Measurements from ENCODE around the gene STS. TPM values are rescaled to one million over a fixed set of nuclear protein-coding genes. Genes with fewer than 3 reads are reported as not detected.

STS gene
- total and polyA plus RNA-seq, 4 experiments from 2014 or later: 0.04 to 1.7 (median 0.83) TPM

DNA sequence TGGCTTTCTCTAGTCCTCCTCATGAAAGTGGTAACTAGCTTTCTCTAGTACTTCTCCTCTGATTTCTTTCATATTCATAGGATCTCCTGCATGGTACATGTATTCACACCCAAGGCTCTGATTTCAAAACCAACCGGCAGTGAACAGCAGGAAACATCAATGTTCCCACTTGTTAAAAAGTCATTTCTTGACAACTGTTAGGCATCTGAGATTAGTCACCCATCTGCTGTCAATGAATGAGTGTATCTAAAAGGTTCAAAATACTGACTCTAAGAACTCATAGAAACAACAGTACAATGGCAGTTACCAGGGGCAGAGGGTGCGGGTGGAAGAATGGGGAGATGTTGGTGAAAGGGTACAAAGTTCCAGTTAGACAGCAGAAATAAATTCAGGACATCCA, 31.9 kb downstream of the STS start:
- no peaks in the 10 kb centered on the region for H3K36me3 Mint-ChIP-seq
- intact Hi-C loops (cut with micrococcal nuclease): loop anchor here (10.0 kb wide), 1 partner anchor 115 kb away; no protein-coding TSS in a partner anchor
- Histone ChIP-seq H3K4me1 (ENCODE audit: insufficient read depth, low read length) (no peaks in the 10 kb centered on the region), H3K4me3 (ENCODE audit: low read length in 2 of 2) (no peak overlapping the region), H3K36me3 (ENCODE audit: insufficient read depth, low read length) (no peaks in the 10 kb centered on the region), H3K27ac (ENCODE audit: low read depth, low read length) (no peak overlapping the region), H3K9me3 (ENCODE audit: control insufficient read depth in 1 of 2, low read length in 2 of 2) (no peaks in the 10 kb centered on the region), H3K27me3 (ENCODE audit: insufficient read depth, low read length) (no peaks in the 10 kb centered on the region)
- DNase-seq: no peak
- no peaks in the 10 kb centered on the region for H3K4me1 Mint-ChIP-seq
- H3K9me3 Mint-ChIP-seq: no peaks in the 10 kb centered on the region
- H3K27ac Mint-ChIP-seq: no peak overlapping the region
- H3K27me3 Mint-ChIP-seq: no peaks in the 10 kb centered on the region
- CTCF ChIA-PET (ENCODE audit: partially characterized antibody): no interaction called here
- POLR2A ChIA-PET (ENCODE audit: partially characterized antibody): no interaction called here
- peak overlapping the region in 1 of 8 donors; percentile 31 for H3K4me3 Mint-ChIP-seq

DNA sequence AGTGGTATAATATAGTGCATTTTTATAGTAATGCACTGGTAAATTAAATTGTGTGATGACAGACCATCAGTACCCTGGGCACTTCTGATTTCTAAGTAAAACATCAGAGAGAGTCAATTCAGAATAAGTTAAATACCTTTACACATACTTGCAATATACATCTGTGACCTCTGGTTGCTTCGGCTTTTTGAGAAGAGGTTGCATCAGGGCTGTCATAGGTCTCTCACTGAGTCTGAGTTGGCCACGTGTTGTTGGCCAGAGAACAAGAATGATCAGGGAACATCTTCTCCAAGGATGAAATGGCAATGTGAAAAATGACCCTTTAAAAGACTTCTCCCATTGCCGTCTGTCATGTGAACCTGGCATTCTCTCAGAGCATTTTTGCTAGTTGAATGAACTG, 37.3 kb downstream of the STS start:
- no peaks in the 10 kb centered on the region for H3K9me3 ChIP-seq (ENCODE audit: control insufficient read depth in 1 of 2, low read length in 2 of 2)
- Mint-ChIP-seq H3K36me3 (no peaks in the 10 kb centered on the region), H3K4me3 (no peak overlapping the region), H3K27me3 (no peaks in the 10 kb centered on the region), H3K4me1 (no peaks in the 10 kb centered on the region), H3K27ac (no peak overlapping the region), H3K9me3 (no peaks in the 10 kb centered on the region)
- H3K27me3 ChIP-seq (ENCODE audit: insufficient read depth, low read length): no peaks in the 10 kb centered on the region
- intact Hi-C loops (cut with micrococcal nuclease): no loop called here
- POLR2A ChIA-PET (ENCODE audit: partially characterized antibody): no interaction called here
- CTCF ChIA-PET (ENCODE audit: partially characterized antibody): no interaction called here
- no peak overlapping the region for H3K4me3 ChIP-seq (ENCODE audit: low read length in 2 of 2)
- DNase-seq: no peak
- H3K36me3 ChIP-seq (ENCODE audit: insufficient read depth, low read length): no peaks in the 10 kb centered on the region
- H3K4me1 ChIP-seq (ENCODE audit: insufficient read depth, low read length): no peaks in the 10 kb centered on the region
- no peak overlapping the region for H3K27ac ChIP-seq (ENCODE audit: low read depth, low read length)

GRCh38 chrX:7188672-7189071, 41.2 kb downstream of the STS start:
- Histone ChIP-seq H3K4me1 (ENCODE audit: insufficient read depth, low read length) (no peaks in the 10 kb centered on the region), H3K36me3 (ENCODE audit: insufficient read depth, low read length) (no peaks in the 10 kb centered on the region), H3K4me3 (ENCODE audit: low read length in 2 of 2) (no peak overlapping the region), H3K9me3 (ENCODE audit: control insufficient read depth in 1 of 2, low read length in 2 of 2) (no peaks in the 10 kb centered on the region), H3K27me3 (ENCODE audit: insufficient read depth, low read length) (no peaks in the 10 kb centered on the region), H3K27ac (ENCODE audit: low read depth, low read length) (no peak overlapping the region)
- Mint-ChIP-seq H3K27ac (no peak overlapping the region), H3K4me3 (no peak overlapping the region), H3K9me3 (no peaks in the 10 kb centered on the region), H3K4me1 (no peaks in the 10 kb centered on the region), H3K36me3 (no peaks in the 10 kb centered on the region), H3K27me3 (no peaks in the 10 kb centered on the region)
- ChIA-PET POLR2A (ENCODE audit: partially characterized antibody) (no interaction called here), CTCF (ENCODE audit: partially characterized antibody) (no interaction called here)
- no peak for DNase-seq
- intact Hi-C loops (cut with micrococcal nuclease): no loop called here

DNA sequence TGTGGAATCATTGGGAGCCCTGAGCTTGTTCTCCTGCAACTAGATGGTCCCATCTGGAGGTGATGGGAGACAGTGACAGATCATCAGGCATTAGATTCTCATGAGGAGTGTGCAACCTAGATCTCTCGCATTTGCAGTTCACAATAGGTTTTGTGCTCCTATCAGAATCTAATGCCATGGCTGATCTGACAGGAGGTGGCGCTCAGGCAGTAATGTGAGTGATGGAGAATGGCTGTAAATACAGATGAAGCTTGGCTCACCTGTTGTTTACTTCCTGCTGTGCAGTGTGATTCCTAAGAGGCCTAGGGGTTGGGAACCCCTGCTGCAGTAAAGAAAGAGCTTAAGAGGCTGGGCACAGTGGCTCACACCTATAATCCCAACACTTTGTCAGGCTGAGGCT, 42.6 kb downstream of the STS start:
- H3K27me3 Mint-ChIP-seq: no peaks in the 10 kb centered on the region
- no peaks in the 10 kb centered on the region for H3K36me3 Mint-ChIP-seq
- CTCF ChIA-PET (ENCODE audit: partially characterized antibody): no interaction called here
- no peak overlapping the region for H3K27ac Mint-ChIP-seq
- Histone ChIP-seq H3K4me3 (ENCODE audit: low read length in 2 of 2) (no peak overlapping the region), H3K4me1 (ENCODE audit: insufficient read depth, low read length) (no peaks in the 10 kb centered on the region), H3K9me3 (ENCODE audit: control insufficient read depth in 1 of 2, low read length in 2 of 2) (no peaks in the 10 kb centered on the region), H3K27ac (ENCODE audit: low read depth, low read length) (no peak overlapping the region), H3K36me3 (ENCODE audit: insufficient read depth, low read length) (no peaks in the 10 kb centered on the region), H3K27me3 (ENCODE audit: insufficient read depth, low read length) (no peaks in the 10 kb centered on the region)
- H3K4me3 Mint-ChIP-seq: no peak overlapping the region
- POLR2A ChIA-PET (ENCODE audit: partially characterized antibody): no interaction called here
- DNase-seq: no peak
- no peaks in the 10 kb centered on the region for H3K4me1 Mint-ChIP-seq
- intact Hi-C loops (cut with micrococcal nuclease): no loop called here
- H3K9me3 Mint-ChIP-seq: no peaks in the 10 kb centered on the region

- DNase-seq: no peak
- ChIA-PET CTCF (ENCODE audit: partially characterized antibody) (no interaction called here), POLR2A (ENCODE audit: partially characterized antibody) (no interaction called here)
- intact Hi-C loops (cut with micrococcal nuclease): no loop called here
- H3K4me3 ChIP-seq (ENCODE audit: low read length in 2 of 2): no peak overlapping the region
- Mint-ChIP-seq H3K4me3 (no peak overlapping the region), H3K36me3 (no peaks in the 10 kb centered on the region), H3K9me3 (no peaks in the 10 kb centered on the region), H3K27me3 (no peaks in the 10 kb centered on the region), H3K27ac (no peak overlapping the region), H3K4me1 (no peaks in the 10 kb centered on the region)
- no peaks in the 10 kb centered on the region for H3K9me3 ChIP-seq (ENCODE audit: control insufficient read depth in 1 of 2, low read length in 2 of 2)
- no peaks in the 10 kb centered on the region for H3K36me3 ChIP-seq (ENCODE audit: insufficient read depth, low read length)
- H3K27ac ChIP-seq (ENCODE audit: low read depth, low read length): no peak overlapping the region
- H3K4me1 ChIP-seq (ENCODE audit: insufficient read depth, low read length): no peaks in the 10 kb centered on the region
- no peaks in the 10 kb centered on the region for H3K27me3 ChIP-seq (ENCODE audit: insufficient read depth, low read length)
These were observed 44.2 kb downstream of the STS start for GRCh38 chrX:7191681-7192110.

DNA sequence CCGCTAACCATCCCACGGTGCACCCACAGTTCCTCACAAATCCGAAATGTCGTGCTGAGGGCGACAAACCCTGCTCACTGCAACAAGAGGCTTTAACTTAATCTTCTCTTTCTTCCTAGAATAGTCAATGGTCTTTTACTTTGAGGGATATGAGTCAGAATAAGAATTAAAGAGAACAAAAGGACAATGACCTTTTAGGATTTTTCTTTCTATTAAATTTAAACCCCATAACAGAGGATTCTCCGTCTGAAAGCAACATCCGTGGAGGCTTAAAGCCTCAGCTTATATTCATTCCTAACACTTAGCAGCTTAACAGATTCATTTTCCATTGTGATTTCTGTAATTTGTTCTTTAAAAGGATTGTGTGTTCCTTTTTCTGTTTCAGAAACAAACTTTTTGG, 45.4 kb downstream of the STS start:
- H3K36me3 Mint-ChIP-seq: no peaks in the 10 kb centered on the region
- no peaks in the 10 kb centered on the region for H3K4me1 Mint-ChIP-seq
- intact Hi-C loops (cut with micrococcal nuclease): no loop called here
- no peak for DNase-seq
- Histone ChIP-seq H3K4me3 (ENCODE audit: low read length in 2 of 2) (no peak overlapping the region), H3K27me3 (ENCODE audit: insufficient read depth, low read length) (no peaks in the 10 kb centered on the region), H3K4me1 (ENCODE audit: insufficient read depth, low read length) (no peaks in the 10 kb centered on the region), H3K36me3 (ENCODE audit: insufficient read depth, low read length) (no peaks in the 10 kb centered on the region), H3K27ac (ENCODE audit: low read depth, low read length) (no peak overlapping the region), H3K9me3 (ENCODE audit: control insufficient read depth in 1 of 2, low read length in 2 of 2) (no peaks in the 10 kb centered on the region)
- H3K4me3 Mint-ChIP-seq: no peak overlapping the region
- no peaks in the 10 kb centered on the region for H3K27me3 Mint-ChIP-seq
- ChIA-PET CTCF (ENCODE audit: partially characterized antibody) (no interaction called here), POLR2A (ENCODE audit: partially characterized antibody) (no interaction called here)
- no peaks in the 10 kb centered on the region for H3K9me3 Mint-ChIP-seq
- no peak overlapping the region for H3K27ac Mint-ChIP-seq

GRCh38 chrX:7194606-7195005, 47.1 kb downstream of the STS start:
- ChIA-PET POLR2A (ENCODE audit: partially characterized antibody) (no interaction called here), CTCF (ENCODE audit: partially characterized antibody) (no interaction called here)
- Histone ChIP-seq H3K27ac (ENCODE audit: low read depth, low read length) (no peak overlapping the region), H3K4me3 (ENCODE audit: low read length in 2 of 2) (no peak overlapping the region), H3K4me1 (ENCODE audit: insufficient read depth, low read length) (no peaks in the 10 kb centered on the region), H3K9me3 (ENCODE audit: control insufficient read depth in 1 of 2, low read length in 2 of 2) (no peaks in the 10 kb centered on the region), H3K27me3 (ENCODE audit: insufficient read depth, low read length) (no peaks in the 10 kb centered on the region), H3K36me3 (ENCODE audit: insufficient read depth, low read length) (no peaks in the 10 kb centered on the region)
- intact Hi-C loops (cut with micrococcal nuclease): no loop called here
- H3K4me1 Mint-ChIP-seq: no peaks in the 10 kb centered on the region
- no peaks in the 10 kb centered on the region for H3K36me3 Mint-ChIP-seq
- no peak overlapping the region for H3K4me3 Mint-ChIP-seq
- no peak for DNase-seq
- H3K9me3 Mint-ChIP-seq: no peaks in the 10 kb centered on the region
- no peaks in the 10 kb centered on the region for H3K27me3 Mint-ChIP-seq
- no peak overlapping the region for H3K27ac Mint-ChIP-seq

All from CD4-positive, alpha-beta memory T cell (primary cell).